NCI-H526 (cell line): ENCODE results near the gene MYO5A.
"Not testable (repeated sequence)": the region's sequence is repeated elsewhere in the genome, so short reads cannot be mapped to it uniquely, and the experiment has no call there.

ENCODE experiments used
- DNase-seq, 2 experiments: peaks; one replicate each; lab custom pipeline; 2025; lab: John Stamatoyannopoulos, UW

Gene MYO5A

DNA sequence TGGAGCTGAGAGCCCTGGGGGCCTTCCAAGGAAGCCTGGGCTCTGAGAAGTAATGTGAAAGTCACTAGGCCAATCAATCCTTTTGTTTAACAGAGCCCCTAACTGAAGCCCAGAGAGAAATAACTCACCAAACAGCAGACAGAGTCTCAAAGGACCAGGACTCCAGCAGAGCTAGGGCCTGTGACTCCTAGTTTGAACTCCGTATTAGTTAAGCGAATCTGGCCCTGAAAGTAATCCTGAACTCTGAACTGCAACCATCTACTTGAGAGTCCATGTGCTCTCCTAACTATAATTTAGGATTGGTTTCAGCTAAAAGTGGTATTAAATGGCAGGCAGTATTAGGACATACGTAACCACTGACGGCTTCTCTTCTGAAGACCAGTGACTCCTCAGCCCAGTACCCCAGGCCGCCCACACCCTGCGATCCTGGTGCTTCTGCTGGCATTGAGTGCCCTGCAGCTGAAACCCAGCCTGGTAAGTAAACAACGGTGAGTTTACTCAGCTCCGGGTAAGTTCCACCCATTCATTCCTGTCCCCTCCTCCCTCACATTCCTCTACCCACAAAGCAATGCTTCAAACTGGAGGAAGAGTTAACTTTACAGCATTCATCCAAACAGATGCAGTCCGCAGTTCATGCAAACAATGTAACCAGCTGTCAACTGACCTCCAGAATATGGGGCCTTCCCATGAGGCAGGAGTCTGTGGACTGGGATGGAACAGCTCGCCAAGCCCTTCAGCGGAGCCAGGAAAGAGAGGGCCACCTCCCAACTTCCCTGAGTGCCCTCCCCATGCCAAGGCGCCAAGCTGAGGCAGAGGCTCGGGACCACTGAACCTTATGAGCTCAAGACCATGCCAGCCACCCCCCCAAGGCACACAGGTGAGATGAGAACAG is 240.4 kb downstream of the MYO5A start:
- DNase-seq: peak; percentile 93 to 95

DNA sequence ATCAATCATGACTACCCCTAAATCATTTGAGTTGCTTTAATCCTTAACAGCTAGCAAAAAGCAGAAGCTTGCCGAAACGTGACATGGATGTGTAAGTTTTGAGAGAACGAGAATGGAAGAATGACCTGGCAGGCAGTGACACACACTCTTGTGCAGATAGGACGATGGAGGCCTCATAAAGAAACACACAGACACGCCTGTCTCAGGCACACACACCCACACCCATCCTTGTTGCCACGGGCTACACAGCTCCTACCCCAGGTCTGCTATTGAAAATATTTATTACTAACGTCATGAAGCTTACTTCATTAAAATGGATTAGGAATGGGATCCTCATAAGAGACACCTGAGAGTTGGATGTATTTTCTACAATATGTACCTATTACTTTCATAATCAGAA is 241.6 kb downstream of the MYO5A start:
- peak; percentile 11 to 46 for DNase-seq

- not testable (repeated sequence) for DNase-seq
These were observed 242.7 kb downstream of the MYO5A start for GRCh38 chr15:52285941-52286340.

DNA sequence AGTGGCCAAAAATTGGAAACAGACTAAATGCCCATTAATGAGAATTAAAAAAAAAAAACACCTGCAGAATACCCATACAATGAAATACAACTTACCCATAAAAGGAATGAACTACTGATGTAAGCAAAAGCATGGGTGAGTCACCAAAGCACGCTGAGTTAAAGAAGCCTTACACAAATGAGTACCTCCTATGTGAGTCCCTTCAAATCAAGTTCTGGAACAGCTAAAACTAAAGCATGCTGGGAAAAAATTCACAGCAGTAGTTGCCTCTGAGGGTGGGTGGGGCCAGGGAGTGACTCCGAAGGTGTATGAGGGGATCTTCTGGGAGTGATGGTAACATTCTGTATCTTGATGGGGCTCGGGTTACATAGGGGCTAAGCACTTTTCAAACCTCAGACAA is 244.5 kb downstream of the MYO5A start:
- no peak for DNase-seq

DNA sequence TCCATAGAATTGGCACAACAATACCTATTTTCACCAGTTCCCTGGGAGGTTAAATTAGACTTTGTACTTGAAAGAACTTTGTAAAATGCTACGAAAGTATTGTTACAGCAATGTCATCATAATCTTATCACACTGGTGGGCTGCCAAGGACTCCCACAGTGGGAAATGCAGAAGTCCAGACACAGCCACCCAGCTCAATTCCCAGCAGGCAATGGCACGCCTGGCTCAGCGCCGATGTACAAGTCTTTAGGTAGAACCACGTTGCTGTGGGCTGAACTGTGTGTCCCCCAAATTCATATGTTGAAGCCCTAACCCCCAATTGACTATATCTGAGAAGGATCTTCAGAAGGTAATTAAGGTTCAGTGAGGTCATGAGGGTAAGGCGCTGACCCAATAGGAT is 245.4 kb downstream of the MYO5A start:
- DNase-seq: no peak

GRCh38 chr15:52282418-52282817 is 246.3 kb downstream of the MYO5A start:
- no peak for DNase-seq

- peak in 1 of 2 experiments; percentile 10 for DNase-seq
These were observed 247.3 kb downstream of the MYO5A start for GRCh38 chr15:52281085-52282035.

GRCh38 chr15:52280326-52281084 is 248.2 kb downstream of the MYO5A start:
- DNase-seq: no peak

GRCh38 chr15:52278636-52279367 is 249.9 kb downstream of the MYO5A start:
- DNase-seq: no peak

- peak in 1 of 2 experiments; percentile 28 for DNase-seq
These were observed 250.5 kb downstream of the MYO5A start for GRCh38 chr15:52278135-52278534.

- no peak for DNase-seq
These were observed 251.1 kb downstream of the MYO5A start for GRCh38 chr15:52277575-52277974.

GRCh38 chr15:52276256-52276770 is 252.4 kb downstream of the MYO5A start:
- no peak for DNase-seq

- DNase-seq: no peak
These were observed 265.0 kb downstream of the MYO5A start for GRCh38 chr15:52263563-52264282.

DNA sequence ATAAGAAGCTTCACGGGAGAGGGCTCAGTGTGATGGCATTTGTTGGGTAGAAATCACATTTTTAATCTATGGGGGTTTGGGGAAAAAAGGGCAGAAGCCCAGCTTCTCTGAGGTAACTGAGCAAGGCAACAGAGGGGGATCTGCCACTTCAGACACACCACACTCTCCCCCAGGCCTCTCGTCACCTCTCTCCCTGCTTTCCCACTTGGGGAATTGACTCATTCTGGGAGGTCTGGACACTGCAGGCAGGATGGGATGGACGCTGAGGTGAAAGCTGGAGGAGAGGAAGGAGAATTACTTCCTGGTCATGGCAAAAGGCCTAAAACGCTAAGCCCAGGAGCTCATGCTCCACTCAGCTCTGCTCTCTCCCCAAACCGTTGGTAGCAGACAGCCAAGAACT is 266.3 kb downstream of the MYO5A start:
- DNase-seq: no peak

DNA sequence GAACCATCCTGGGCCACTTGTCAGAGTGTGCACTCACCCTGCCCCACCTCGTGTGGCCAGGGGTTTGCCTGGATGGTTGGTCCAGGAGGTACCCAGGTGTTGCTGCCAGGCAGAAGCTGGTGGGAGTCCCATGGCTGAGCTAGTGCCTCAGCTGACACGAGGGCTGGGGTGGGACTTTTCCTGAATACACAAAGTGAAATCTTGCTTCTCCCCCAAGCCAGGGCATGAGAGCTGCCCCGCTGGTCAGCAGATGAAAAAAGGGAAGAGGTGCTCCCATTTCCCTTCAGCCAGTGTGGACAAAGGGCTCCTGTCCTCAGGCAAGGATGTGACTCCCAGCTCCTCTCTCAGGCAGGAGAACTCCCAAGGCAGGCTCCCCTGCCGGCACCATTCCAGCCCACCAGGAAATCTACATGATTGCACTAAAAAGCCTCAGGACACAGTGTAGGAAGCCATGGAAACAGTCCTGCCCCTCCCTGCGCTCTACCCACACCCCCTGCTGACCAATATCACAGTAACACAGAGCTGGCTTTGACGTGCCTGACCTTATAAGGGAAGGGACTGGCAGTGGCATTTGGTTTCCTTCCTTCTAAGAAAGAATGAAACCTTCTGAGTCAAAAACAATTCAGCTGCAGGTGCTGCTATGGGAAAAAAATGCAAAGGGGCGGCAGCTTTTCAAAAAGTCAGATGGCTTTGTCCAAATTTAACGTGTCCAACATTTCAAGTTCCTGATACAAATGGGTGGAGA is 267.0 kb downstream of the MYO5A start:
- DNase-seq: no peak

GRCh38 chr15:52261026-52261425 is 267.7 kb downstream of the MYO5A start:
- DNase-seq: no peak

- no peak for DNase-seq
These were observed 269.2 kb downstream of the MYO5A start for GRCh38 chr15:52259503-52259902.

- DNase-seq: no peak
These were observed 270.2 kb downstream of the MYO5A start for GRCh38 chr15:52258461-52258860.

DNA sequence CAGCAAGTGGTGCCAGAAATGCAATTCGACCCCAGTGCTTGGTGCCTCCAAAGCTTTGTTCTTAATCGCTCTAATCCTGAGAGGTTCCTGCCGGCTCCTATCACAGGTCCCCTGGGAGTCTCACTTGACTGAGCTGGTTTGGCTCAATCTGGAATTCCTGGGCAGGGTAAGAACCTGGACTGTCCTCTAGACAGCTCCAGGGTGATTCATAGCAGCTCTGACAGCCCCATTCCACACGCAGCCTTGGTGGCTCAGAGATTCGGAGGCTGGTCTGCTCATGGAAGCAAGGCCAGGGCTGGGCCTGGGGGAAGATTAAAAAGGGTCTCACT is 271.0 kb downstream of the MYO5A start:
- peak; percentile 15 to 68 for DNase-seq
